Endodermal cell (in vitro differentiated cells): Measurements from ENCODE around the gene MADCAM1. TPM values are rescaled to one million over a fixed set of nuclear protein-coding genes. Genes with fewer than 3 reads are reported as not detected.

Source experiments
- DNase-seq: peaks from one replicate; pipeline ENCODE4 v3.0.0-alpha.2; 2017
- H3K27ac ChIP-seq: 2 replicates; pipeline ENCODE4 v1.5.1; 2013; ENCODE audit warnings: mild to moderate bottlenecking, low read depth, low read length, moderate library complexity
- H3K27me3 ChIP-seq: 2 replicates; pipeline ENCODE4 v1.6.1; 2013; ENCODE audit warnings: mild to moderate bottlenecking, low read length, moderate library complexity; ENCODE audit not compliant: insufficient read depth, control insufficient read depth, poor library complexity, severe bottlenecking
- H3K36me3 ChIP-seq: 2 replicates; pipeline ENCODE4 v1.7.0; 2013; ENCODE audit warnings: mild to moderate bottlenecking, low read length, moderate library complexity; ENCODE audit not compliant: control insufficient read depth, insufficient read depth
- H3K4me1 ChIP-seq: one replicate; pipeline ENCODE4 v1.7.0; 2013; ENCODE audit warnings: low read length; ENCODE audit not compliant: control insufficient read depth, insufficient read depth
- H3K4me3 ChIP-seq: 2 replicates; pipeline ENCODE4 v1.5.1; 2013; ENCODE audit warnings: mild to moderate bottlenecking, low read length, moderate library complexity
- H3K9ac ChIP-seq: 2 replicates; pipeline ENCODE4 v1.6.1; 2013; ENCODE audit warnings: mild to moderate bottlenecking, low read length, moderate library complexity; ENCODE audit not compliant: poor library complexity, severe bottlenecking; ENCODE audit errors: extremely low read depth
- H3K9me3 ChIP-seq: 2 replicates; pipeline ENCODE4 v1.6.1; 2013; ENCODE audit warnings: mild to moderate bottlenecking, low read length, moderate library complexity; ENCODE audit not compliant: control insufficient read depth
- H3K27ac Mint-ChIP-seq: 2 replicates; pipeline ENCODE4 v1.8.0; 2020; ENCODE audit warnings: mixed read lengths
- H3K27me3 Mint-ChIP-seq: 2 replicates; pipeline ENCODE4 v1.8.0; 2021; ENCODE audit warnings: mild to moderate bottlenecking, mixed read lengths; ENCODE audit not compliant: insufficient read depth
- H3K36me3 Mint-ChIP-seq: 2 replicates; pipeline ENCODE4 v1.8.0; 2020; ENCODE audit warnings: low read depth, mixed read lengths
- H3K4me1 Mint-ChIP-seq: 2 replicates; pipeline ENCODE4 v1.8.0; 2020; ENCODE audit warnings: mixed read lengths
- H3K4me3 Mint-ChIP-seq: 2 replicates; pipeline ENCODE4 v1.8.0; 2020; ENCODE audit warnings: mild to moderate bottlenecking, moderate library complexity, mixed read lengths
- H3K9me3 Mint-ChIP-seq: 2 replicates; pipeline ENCODE4 v1.8.0; 2020; ENCODE audit warnings: mild to moderate bottlenecking, mixed read lengths
- CTCF ChIP-seq: fragments of 200-600 bp; sonication (generic); conservative IDR thresholded peaks from 2 replicates; pipeline ENCODE4 v1.5.0; 2021; ENCODE audit warnings: antibody characterized with exemption, mild to moderate bottlenecking
- WGBS, 2 experiments: methylation state at CpG; one replicate each; pipeline versions ENCODE4 v1.1.5 to v1.1.7; 2013; ENCODE audit warnings: missing lambda C conversion rate in 2 of 2, mixed read lengths in 1 of 2; ENCODE audit not compliant: insufficient coverage in 1 of 2, insufficient read length in 1 of 2; 5-methylcytosine and 5-hydroxymethylcytosine counted together
- total RNA-seq, 2 donors: library from RNA; stranded (reverse); fragmentation: NEBNext Ultra II Directional in 1 of 2; extraction: Animal tissue kit (Norgen Biotek cat#: 25700) in 1 of 2; gene quantifications; 2 replicates in 1 of 2; 3 replicates in 1 of 2; pipeline ENCODE4 v1.2.1, GENCODE V29; 2021

Gene MADCAM1
- total RNA-seq, 2 donors from 2014 or later = 0.46 to 1.5 TPM

GRCh38 chr19:457636-458035, 38.6 kb upstream of the MADCAM1 start:
- Mint-ChIP-seq H3K27me3 (peaks cover 4% of the 10 kb centered on the region), H3K27ac (no peak overlapping the region), H3K36me3 (peaks cover 35% of the 10 kb centered on the region), H3K4me3 (no peak overlapping the region), H3K4me1 (peaks cover 3% of the 10 kb centered on the region), H3K9me3 (peaks cover under 1% of the 10 kb centered on the region)
- no peaks in the 10 kb centered on the region for H3K9me3 ChIP-seq
- no peak overlapping the region for H3K27ac ChIP-seq
- 94 to 95% methylated on average over 22 to 30 of the region's 30 CpGs for WGBS, 2 experiments
- no peak overlapping the region for H3K9ac ChIP-seq
- TF ChIP-seq CTCF = no peak
- no peak for DNase-seq
- H3K36me3 ChIP-seq = peaks cover 5% of the 10 kb centered on the region
- no peaks in the 10 kb centered on the region for H3K27me3 ChIP-seq
- H3K4me1 ChIP-seq = no peaks in the 10 kb centered on the region
- H3K4me3 ChIP-seq = no peak overlapping the region

- 97 to 98% methylated on average over 62 to 88 of the region's 89 CpGs for WGBS, 2 experiments
- H3K36me3 ChIP-seq = peaks cover 5% of the 10 kb centered on the region
- no peaks in the 10 kb centered on the region for H3K27me3 ChIP-seq
- no peaks in the 10 kb centered on the region for H3K9me3 ChIP-seq
- no peak for TF ChIP-seq CTCF
- no peak overlapping the region for H3K9ac ChIP-seq
- Mint-ChIP-seq H3K27ac (no peak overlapping the region), H3K36me3 (peaks cover 29% of the 10 kb centered on the region), H3K9me3 (no peaks in the 10 kb centered on the region), H3K4me1 (peaks cover 3% of the 10 kb centered on the region), H3K4me3 (no peak overlapping the region), H3K27me3 (peaks cover 5% of the 10 kb centered on the region)
- DNase-seq = no peak
- no peak overlapping the region for H3K4me3 ChIP-seq
- H3K27ac ChIP-seq = no peak overlapping the region
- no peaks in the 10 kb centered on the region for H3K4me1 ChIP-seq
Observed at GRCh38 chr19:458091-459042, 37.9 kb upstream of the MADCAM1 start.

GRCh38 chr19:459724-460511, 36.4 kb upstream of the MADCAM1 start:
- DNase-seq = peak; percentile 90
- Histone ChIP-seq H3K27ac (peak overlapping the region; percentile 89), H3K9ac (peak overlapping the region; percentile 86), H3K27me3 (no peaks in the 10 kb centered on the region), H3K4me3 (peak overlapping the region; percentile 86), H3K36me3 (peaks cover 5% of the 10 kb centered on the region), H3K4me1 (no peaks in the 10 kb centered on the region), H3K9me3 (no peaks in the 10 kb centered on the region)
- peak overlapping the region; percentile 94 for H3K27ac Mint-ChIP-seq
- H3K4me3 Mint-ChIP-seq = peak overlapping the region; percentile 79
- no peaks in the 10 kb centered on the region for H3K9me3 Mint-ChIP-seq
- peaks cover 16% of the 10 kb centered on the region for H3K36me3 Mint-ChIP-seq
- WGBS, 2 experiments = 5 to 6% methylated on average over 12 to 53 of the region's 66 CpGs
- H3K4me1 Mint-ChIP-seq = peaks cover 3% of the 10 kb centered on the region
- no peak for TF ChIP-seq CTCF
- peaks cover 7% of the 10 kb centered on the region for H3K27me3 Mint-ChIP-seq
